HEK293 (cell line): ENCODE results near the gene CDKN3.

ENCODE experiments used
- EGR2 ChIP-seq: fragments of 450-650 bp; formaldehyde crosslinking; IDR thresholded peaks from 2 replicates; pipeline ENCODE4 v1.5.1; 2016; ENCODE audit warnings: low read depth, missing biosample characterization, missing genetic modification characterization
- HOXD13 ChIP-seq: sonication (generic); formaldehyde crosslinking; IDR thresholded peaks from 2 replicates; pipeline ENCODE4 v1.8.0; 2022; ENCODE audit warnings: missing genetic modification reagents, borderline replicate concordance
- IKZF3 ChIP-seq: fragments of 450-650 bp; IDR thresholded peaks from 2 replicates; pipeline ENCODE4 v1.5.0; 2018; ENCODE audit warnings: missing biosample characterization, mild to moderate bottlenecking, missing genetic modification characterization, moderate library complexity
- KLF1 ChIP-seq: fragments of 450-650 bp; formaldehyde crosslinking; IDR thresholded peaks from 2 replicates; pipeline ENCODE4 v1.5.1; 2016; ENCODE audit warnings: missing biosample characterization, missing genetic modification characterization
- KLF10 ChIP-seq: fragments of 450-650 bp; IDR thresholded peaks from 2 replicates; pipeline ENCODE4 v1.5.1; 2018; ENCODE audit warnings: missing biosample characterization, mild to moderate bottlenecking, missing genetic modification characterization
- KLF16 ChIP-seq: fragments of 450-650 bp; formaldehyde crosslinking; IDR thresholded peaks from 2 replicates; pipeline ENCODE4 v1.5.1; 2017; ENCODE audit warnings: missing biosample characterization, missing genetic modification characterization
- PRDM10 ChIP-seq: fragments of 450-650 bp; formaldehyde crosslinking; IDR thresholded peaks from 2 replicates; pipeline ENCODE4 v1.5.1; 2016; ENCODE audit warnings: missing biosample characterization, missing genetic modification characterization
- REPIN1 ChIP-seq: fragments of 450-650 bp; formaldehyde crosslinking; IDR thresholded peaks from 2 replicates; pipeline ENCODE4 v1.5.1; 2017; ENCODE audit warnings: missing biosample characterization, missing genetic modification characterization, low read depth
- SP3 ChIP-seq: fragments of 450-650 bp; formaldehyde crosslinking; IDR thresholded peaks from 2 replicates; pipeline ENCODE4 v1.5.1; 2016; ENCODE audit warnings: missing biosample characterization, missing genetic modification characterization
- TCF7L2 ChIP-seq: IDR thresholded peaks from 2 replicates; pipeline ENCODE4 v1.6.1; 2011; ENCODE audit warnings: low read depth, mild to moderate bottlenecking, inconsistent platforms, low read length, moderate library complexity, borderline replicate concordance
- ZBTB11 ChIP-seq: fragments of 450-650 bp; formaldehyde crosslinking; conservative IDR thresholded peaks from 2 replicates; pipeline ENCODE4 v1.5.1; 2016; ENCODE audit warnings: low read depth, missing biosample characterization, missing genetic modification characterization
- ZBTB20 ChIP-seq: fragments of 450-650 bp; formaldehyde crosslinking; IDR thresholded peaks from 2 replicates; pipeline ENCODE4 v1.5.1; 2016; ENCODE audit warnings: missing biosample characterization, missing genetic modification characterization
- ZFP37 ChIP-seq: fragments of 450-650 bp; formaldehyde crosslinking; IDR thresholded peaks from 2 replicates; pipeline ENCODE4 v1.5.1; 2016; ENCODE audit warnings: missing biosample characterization, missing genetic modification characterization
- ZIC2 ChIP-seq: fragments of 450-650 bp; formaldehyde crosslinking; IDR thresholded peaks from 2 replicates; pipeline ENCODE4 v1.5.1; 2016; ENCODE audit warnings: missing biosample characterization, missing genetic modification characterization
- ZNF335 ChIP-seq: fragments of 450-650 bp; formaldehyde crosslinking; conservative IDR thresholded peaks from 2 replicates; pipeline ENCODE4 v1.5.1; 2016; ENCODE audit warnings: missing biosample characterization, missing genetic modification characterization
- ZNF341 ChIP-seq: fragments of 450-650 bp; formaldehyde crosslinking; IDR thresholded peaks from 2 replicates; pipeline ENCODE4; 2016; ENCODE audit warnings: low read depth, missing biosample characterization, missing genetic modification characterization
- ZNF449 ChIP-seq: fragments of 450-650 bp; formaldehyde crosslinking; IDR thresholded peaks from 2 replicates; pipeline ENCODE4 v1.5.1; 2017; ENCODE audit warnings: missing biosample characterization, mild to moderate bottlenecking, missing genetic modification characterization, moderate library complexity
- ZNF513 ChIP-seq: fragments of 450-650 bp; IDR thresholded peaks from 2 replicates; pipeline ENCODE4 v1.5.1; 2018; ENCODE audit warnings: missing biosample characterization, missing genetic modification characterization
- ZNF600 ChIP-seq: fragments of 450-650 bp; formaldehyde crosslinking; IDR thresholded peaks from 2 replicates; pipeline ENCODE4 v1.5.1; 2016; ENCODE audit warnings: missing biosample characterization, missing genetic modification characterization
- ZNF830 ChIP-seq: fragments of 450-650 bp; IDR thresholded peaks from 2 replicates; pipeline ENCODE4 v1.5.0; 2018; ENCODE audit warnings: missing biosample characterization, missing genetic modification characterization, low read depth, mild to moderate bottlenecking, moderate library complexity
- ZNF843 ChIP-seq: fragments of 450-650 bp; formaldehyde crosslinking; IDR thresholded peaks from 2 replicates; pipeline ENCODE4 v1.5.1; 2016; ENCODE audit warnings: missing biosample characterization, missing genetic modification characterization
- TF ChIP-seq, protein P1 (sequence below): fragments of 450-650 bp; formaldehyde crosslinking; IDR thresholded peaks from 2 replicates; pipeline ENCODE4 v1.5.1; 2016; ENCODE audit warnings: missing biosample characterization, missing genetic modification characterization
- TF ChIP-seq, protein P2 (sequence below): fragments of 450-650 bp; formaldehyde crosslinking; IDR thresholded peaks from 2 replicates; pipeline ENCODE4 v1.5.1; 2016; ENCODE audit warnings: missing biosample characterization, missing genetic modification characterization

CDKN3 gene

DNA sequence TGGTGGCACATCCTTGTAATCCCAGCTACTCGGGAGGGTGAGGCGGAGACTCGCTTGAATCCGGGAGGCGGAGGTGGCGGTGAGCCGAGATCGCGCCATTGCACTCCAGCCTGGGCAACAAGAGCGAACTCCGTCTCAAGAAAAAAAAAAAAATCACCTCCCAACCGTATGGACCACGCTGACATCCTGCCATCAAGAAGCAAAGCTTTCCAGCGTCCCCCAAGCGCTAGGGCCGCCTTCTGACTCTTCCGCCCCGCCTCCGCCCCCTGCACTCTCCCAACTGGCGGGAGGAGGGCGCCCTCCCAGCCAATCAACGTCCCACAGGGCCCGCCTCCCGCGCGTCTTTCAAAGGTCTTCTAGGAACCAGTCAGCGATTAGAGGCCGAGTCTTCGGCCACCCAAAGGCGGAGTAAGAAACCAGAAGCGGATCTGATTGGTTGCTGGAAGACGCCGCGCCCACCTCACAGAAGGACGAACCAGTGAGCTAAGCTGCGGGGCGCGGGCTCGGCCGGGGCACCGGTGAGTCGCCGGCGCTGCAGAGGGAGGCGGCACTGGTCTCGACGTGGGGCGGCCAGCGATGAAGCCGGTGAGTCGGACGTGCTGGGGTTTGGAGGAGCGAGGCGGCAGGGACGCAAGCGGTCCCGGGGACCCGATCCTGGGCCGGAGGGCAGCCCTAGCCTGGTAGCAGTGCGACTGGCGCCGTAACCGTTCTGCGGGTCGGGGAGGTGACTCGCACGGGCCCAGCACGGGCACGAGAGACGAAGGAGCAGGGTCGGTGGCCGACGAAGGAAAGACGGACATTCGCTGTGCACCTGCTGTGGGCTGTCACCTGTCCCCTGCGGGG is at the start of gene CDKN3 (continued):
- peak; percentile 77 for TF ChIP-seq PRDM10 (tag by site-specific recombination)
- no peak for TF ChIP-seq HOXD13 (CRISPR knock-in tag)
- TF ChIP-seq SP3: peak; percentile 97
- TF ChIP-seq, protein P1, sequence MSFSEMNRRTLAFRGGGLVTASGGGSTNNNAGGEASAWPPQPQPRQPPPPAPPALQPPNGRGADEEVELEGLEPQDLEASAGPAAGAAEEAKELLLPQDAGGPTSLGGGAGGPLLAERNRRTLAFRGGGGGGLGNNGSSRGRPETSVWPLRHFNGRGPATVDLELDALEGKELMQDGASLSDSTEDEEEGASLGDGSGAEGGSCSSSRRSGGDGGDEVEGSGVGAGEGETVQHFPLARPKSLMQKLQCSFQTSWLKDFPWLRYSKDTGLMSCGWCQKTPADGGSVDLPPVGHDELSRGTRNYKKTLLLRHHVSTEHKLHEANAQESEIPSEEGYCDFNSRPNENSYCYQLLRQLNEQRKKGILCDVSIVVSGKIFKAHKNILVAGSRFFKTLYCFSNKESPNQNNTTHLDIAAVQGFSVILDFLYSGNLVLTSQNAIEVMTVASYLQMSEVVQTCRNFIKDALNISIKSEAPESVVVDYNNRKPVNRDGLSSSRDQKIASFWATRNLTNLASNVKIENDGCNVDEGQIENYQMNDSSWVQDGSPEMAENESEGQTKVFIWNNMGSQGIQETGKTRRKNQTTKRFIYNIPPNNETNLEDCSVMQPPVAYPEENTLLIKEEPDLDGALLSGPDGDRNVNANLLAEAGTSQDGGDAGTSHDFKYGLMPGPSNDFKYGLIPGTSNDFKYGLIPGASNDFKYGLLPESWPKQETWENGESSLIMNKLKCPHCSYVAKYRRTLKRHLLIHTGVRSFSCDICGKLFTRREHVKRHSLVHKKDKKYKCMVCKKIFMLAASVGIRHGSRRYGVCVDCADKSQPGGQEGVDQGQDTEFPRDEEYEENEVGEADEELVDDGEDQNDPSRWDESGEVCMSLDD (tag by site-specific recombination): 0 out of 2 replicates have a peak, but pooled peaks have one; percentile 47
- TF ChIP-seq, protein P2, sequence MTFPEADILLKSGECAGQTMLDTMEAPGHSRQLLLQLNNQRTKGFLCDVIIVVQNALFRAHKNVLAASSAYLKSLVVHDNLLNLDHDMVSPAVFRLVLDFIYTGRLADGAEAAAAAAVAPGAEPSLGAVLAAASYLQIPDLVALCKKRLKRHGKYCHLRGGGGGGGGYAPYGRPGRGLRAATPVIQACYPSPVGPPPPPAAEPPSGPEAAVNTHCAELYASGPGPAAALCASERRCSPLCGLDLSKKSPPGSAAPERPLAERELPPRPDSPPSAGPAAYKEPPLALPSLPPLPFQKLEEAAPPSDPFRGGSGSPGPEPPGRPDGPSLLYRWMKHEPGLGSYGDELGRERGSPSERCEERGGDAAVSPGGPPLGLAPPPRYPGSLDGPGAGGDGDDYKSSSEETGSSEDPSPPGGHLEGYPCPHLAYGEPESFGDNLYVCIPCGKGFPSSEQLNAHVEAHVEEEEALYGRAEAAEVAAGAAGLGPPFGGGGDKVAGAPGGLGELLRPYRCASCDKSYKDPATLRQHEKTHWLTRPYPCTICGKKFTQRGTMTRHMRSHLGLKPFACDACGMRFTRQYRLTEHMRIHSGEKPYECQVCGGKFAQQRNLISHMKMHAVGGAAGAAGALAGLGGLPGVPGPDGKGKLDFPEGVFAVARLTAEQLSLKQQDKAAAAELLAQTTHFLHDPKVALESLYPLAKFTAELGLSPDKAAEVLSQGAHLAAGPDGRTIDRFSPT (tag by site-specific recombination): peak; percentile 68; the same call in 1 of the 2 replicates
- peak; percentile 20; the same call in 1 of the 2 replicates for TF ChIP-seq ZBTB11
- TF ChIP-seq ZNF341 (tag by site-specific recombination): peak; percentile 82
- peak; percentile 83 for TF ChIP-seq ZFP37 (tag by site-specific recombination)
- no peak for TF ChIP-seq KLF1 (tag by site-specific recombination)
- peak; percentile 46; the same call in 1 of the 2 replicates for TF ChIP-seq ZBTB20
- TF ChIP-seq ZNF843 (tag by site-specific recombination): 0 out of 2 replicates have a peak, but pooled peaks have one; percentile 13
- TF ChIP-seq IKZF3 (tag by site-specific recombination): no peak
- TF ChIP-seq ZIC2 (tag by site-specific recombination): peak; percentile 30; the same call in 1 of the 2 replicates
- peak; percentile 45; the same call in 1 of the 2 replicates for TF ChIP-seq KLF16
- peak; percentile 84 for TF ChIP-seq ZNF600 (tag by site-specific recombination)
- TF ChIP-seq ZNF449: peak; percentile 67
- peak; percentile 46; the same call in 1 of the 2 replicates for TF ChIP-seq EGR2
- TF ChIP-seq KLF10 (tag by site-specific recombination): peak; percentile 66; the same call in 1 of the 2 replicates
- peak; percentile 52; the same call in 1 of the 2 replicates for TF ChIP-seq REPIN1 (tag by site-specific recombination)
- TF ChIP-seq ZNF335 (tag by site-specific recombination): peak; percentile 83
- no peak for TF ChIP-seq ZNF513
- peak; percentile 14; the same call in 1 of the 2 replicates for TF ChIP-seq TCF7L2
- no peak for TF ChIP-seq ZNF830
